NCI-H748 (cell line): Measurements from ENCODE around the gene CALD1.

Source experiments
- DNase-seq: peaks from one replicate; lab custom pipeline; 2025; ENCODE audit not compliant: unreplicated experiment; lab: John Stamatoyannopoulos, UW

The CALD1 gene

DNA sequence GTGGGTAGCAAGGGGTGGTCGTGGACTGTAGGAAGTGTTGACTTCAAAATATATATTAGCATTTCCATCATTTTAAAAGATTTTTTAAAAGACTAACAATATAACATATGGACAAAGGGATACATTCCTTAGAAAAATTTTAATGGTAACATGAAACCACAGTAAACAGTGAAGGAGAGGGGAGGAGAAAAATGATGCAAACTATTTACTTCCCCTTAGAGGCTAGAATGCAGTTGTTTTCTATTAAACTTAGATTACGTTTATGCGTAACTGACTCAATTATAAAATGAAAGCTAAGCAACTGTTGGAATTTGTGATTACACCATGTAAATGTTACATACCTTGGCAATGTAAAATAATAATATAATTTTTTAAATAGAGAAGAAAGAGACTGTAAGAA is 41.3 kb downstream of the CALD1 start:
- DNase-seq, result no peak

DNA sequence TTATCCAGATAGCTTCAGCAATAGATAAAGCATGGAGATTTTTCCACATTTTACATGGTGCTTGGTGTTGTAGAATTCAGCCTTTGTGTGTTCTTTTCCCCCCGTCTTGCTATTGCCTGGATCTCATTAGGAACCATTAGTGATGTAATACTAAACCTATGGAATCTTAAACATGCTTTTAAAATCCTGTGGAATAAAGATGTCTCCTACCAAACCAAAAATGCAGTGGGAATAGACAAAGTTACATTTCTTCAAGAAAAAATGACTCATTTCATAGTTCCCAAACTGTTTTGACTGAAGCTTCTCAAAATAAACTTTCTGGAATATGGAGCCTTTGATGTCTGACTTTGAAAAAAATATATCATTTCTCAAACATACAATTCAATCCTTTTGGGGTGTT is 44.0 kb downstream of the CALD1 start:
- no peak for DNase-seq

DNA sequence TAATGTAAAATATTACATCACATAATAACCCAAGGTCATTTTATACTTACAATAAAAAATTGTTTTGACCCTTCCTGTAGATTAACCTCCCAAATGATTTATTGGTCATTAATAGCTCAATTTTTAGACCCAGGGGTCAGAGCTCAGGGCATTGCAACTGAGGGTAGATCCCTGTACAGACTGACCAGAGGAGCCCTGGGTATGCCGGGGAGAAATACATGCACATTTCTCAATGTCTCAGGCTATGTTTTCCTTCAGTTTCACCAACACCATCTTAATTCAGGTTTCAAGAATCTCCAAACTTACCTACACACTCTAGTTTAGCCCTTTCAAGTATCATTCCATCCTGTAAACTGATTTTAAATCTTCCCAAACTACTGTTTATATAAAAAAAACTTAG is 46.2 kb downstream of the CALD1 start:
- DNase-seq, result no peak

DNA sequence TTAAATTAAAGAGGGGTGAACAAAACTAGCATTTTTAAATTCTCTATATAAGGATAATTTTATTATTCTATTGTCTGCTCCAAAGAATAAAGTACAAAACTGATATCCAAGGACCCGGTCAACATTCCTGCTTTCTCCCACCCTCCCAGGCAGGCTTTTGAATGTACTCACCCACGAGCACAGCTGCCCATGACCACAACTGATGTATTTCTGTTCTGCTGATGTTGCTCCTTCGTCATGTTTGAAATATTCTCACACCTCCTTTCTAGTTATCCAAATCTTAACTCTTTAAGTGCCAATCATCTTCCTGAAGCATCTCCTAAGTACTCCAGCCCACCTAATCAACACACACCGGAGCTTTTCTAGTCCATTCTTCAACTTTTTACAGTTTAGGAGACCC is 46.7 kb downstream of the CALD1 start:
- DNase-seq, result no peak

DNA sequence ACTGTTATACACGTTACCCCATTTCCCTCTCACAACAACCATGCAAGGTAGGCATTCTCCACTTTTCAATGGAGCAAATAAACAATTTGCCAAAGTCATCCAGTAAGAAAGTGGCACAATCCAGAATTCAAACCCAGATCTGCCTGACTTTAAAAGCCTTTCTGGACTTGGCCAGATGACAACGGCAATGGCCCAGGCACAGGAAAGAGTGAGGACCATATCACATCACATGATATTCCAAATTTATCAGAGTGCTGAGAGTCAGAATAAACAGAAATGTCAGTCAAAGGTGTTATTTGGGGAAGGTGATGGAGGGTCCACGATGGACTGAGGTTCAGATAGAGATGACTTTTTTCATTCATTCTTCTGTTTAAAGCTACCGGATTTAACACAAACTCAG is 48.0 kb downstream of the CALD1 start:
- DNase-seq, result no peak

DNA sequence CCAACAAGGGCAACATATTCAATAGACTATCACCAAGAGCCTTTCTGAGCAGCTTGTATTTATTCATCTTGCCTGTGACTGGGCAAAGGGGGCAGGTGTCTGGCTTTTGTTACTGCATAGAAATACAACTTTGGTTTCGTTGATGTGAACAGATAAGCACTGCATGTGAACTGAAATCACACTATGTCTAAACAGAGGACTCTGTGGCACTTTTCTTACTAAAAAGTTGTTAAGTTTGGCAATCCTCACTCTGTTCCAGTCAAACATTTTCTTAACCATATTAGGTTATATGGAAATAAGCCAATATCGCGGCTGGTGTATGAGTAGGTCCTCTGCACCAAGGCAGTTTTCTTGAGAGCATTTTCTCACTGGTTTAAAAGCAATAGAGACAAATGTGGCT is 48.5 kb downstream of the CALD1 start:
- no peak for DNase-seq

DNA sequence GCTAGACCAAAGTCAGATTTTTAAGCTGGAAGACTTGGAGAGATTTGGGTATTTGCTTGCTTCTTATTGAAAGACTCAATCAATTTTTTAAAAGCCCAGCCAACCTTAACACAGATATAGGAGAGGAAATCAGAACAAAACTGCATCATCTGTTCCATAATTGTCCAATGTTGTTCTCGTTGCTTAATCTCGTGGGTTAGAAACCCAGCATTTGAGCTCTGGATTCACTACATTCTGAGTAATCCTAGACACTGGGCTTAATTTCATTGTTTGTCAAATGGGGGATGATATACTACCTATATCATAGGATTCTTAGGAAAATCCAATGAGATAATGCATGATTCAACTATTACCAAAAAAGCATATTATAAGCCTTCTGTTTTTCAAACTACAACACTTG is 48.9 kb downstream of the CALD1 start:
- no peak for DNase-seq

DNA sequence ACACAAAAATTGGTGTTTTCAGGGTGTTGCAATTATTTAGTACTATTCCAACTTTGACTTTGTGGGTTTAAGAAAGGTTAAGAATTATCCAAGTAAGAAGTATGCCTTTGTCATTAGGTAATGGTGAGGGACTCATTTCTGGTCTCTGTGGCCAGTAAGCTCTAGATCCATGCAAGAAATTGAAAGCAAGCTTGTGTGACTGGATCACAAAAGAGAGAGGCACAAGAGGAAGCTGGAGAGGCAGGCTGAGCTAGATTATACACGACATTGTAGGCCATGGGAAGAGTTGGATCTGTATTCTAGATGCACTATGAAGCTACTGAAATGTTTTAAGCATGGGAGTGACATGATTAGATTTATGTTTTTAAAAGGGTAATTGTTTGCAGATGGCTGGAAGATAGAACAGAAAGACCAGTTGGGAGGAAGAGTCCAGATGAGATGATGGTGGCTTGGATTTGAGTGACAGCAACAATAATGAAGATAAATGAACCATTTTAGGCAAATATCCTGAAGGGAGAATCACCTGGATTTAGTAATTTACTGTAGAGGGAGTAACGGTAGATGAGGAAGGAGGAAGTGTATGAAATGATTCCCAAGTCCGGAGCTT is 50.0 kb downstream of the CALD1 start:
- DNase-seq, result no peak

DNA sequence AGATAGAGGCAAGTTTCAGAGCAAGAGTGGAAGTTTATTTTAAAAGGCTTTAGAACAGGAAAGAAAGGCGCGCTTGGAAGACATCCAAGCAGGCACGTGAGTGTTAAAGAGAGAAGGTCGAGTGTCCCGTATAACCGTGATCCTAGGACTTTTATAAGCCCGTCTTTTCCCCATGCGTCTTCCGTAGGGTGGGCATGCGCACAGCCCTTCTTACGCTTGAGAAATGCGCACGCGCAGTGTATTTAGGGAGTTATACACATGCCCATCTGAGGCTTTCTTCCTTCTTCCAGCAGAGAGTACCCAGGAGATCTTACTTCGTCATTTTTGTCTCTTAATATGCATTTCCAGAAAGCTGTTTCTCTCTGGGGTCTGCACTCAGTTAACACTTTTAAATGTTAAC is 52.4 kb downstream of the CALD1 start:
- DNase-seq, result no peak

DNA sequence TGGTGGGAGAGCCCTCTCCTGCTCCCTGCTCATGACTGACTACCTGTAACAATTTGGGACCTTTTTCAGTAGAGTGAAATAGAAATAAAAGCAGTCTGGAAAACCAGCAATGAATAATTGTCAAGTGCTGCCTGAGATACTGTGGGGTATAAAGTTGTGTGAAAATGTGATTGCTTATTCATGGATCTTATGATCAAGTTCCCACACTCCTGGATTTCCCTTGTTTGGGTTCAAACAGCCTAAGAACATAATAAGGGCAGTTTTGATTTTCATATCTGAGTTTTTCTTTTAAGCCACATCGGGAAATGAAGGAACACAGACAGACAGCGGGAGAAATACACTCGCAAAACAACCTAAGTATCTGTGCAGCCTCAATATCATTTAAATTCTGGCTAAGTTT is 52.9 kb downstream of the CALD1 start:
- DNase-seq, result no peak

DNA sequence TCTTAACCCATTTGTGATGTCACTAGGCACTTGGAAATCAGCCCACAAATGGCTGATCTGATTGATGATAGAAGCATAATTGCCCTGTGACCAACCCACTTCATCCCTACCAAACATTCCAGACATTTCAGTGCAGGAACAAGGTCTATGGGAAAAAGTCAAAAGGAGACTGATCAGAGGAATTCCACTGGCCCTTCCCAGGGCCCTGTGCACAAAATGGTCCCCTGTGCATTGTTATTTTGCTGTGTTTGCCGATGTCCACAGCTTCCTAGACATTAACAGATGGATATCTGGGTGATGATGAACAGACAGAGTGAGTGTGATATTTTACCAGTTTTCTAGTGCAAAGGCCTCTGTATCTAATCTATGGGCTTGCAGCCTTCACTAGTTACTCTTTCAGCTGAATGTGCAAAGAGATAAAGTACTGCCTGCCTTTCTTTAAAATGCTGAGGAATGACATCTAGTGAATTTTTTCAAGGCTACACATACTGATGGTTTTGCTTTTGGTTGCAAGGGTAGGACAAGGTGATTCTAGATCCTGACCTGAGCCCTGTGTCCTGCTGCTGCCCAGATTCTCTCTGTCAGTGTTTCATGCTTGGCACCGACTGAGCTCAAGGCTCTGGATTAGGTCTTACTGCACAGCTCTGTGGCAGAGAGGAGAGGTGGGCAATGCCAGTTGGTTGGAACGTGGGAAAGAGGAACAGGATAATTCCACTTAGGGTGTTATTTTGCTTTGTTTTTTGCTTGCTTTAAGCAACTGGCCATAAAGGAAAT is 55.4 kb downstream of the CALD1 start:
- DNase-seq, result no peak

DNA sequence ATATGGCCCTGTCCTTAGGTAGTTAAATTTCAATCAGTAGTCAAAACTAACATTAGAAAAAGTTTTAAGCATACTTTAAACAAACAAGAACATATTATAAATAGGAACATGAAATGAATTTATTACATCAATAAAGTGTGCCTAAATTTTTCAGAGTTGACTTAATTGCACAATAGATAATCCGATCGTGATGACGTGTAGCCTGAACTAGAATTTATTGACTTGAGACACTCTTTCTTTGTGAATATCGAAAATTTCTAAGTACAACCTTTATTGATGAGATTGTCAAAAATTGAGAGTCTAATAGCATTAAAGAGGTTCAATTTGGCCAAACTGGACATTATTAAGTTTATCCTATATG is 56.0 kb downstream of the CALD1 start:
- DNase-seq, result no peak

DNA sequence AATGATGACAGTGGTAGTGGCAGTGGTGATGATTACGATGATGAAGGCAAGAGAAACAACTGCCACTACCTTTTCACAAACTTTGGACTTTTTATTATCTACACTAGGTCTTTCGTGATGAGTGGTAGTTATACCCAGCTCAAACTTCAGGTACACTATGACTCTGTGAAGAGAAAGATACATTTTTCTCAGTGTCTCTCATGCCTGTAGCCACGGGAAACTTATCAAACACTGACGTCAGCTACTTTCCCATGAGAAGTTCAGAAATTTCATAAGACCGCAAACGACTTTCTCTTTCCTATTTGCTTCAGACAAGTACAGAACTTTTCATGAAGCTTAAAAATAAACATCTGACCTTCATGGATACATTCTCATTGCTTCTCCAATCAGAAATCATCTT is 57.0 kb downstream of the CALD1 start:
- no peak for DNase-seq

DNA sequence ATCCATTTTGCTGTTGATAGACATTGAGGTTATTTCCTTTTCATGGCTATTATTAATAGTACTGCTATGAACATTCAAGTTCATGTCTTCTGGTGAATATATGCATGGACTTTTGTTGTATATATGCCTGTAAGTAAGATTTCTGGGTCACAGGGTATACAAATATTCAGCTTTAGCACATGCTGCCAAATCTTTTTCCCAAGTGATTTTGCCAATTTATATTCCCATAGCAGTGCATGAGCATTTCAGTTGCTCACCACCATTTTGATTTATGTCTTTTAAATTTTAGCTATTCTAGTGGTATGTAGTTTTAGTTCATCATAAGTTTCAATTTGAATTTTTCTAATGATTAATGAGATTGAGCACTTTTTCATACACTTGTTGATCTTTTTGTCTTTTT is 59.9 kb downstream of the CALD1 start:
- DNase-seq, result no peak

DNA sequence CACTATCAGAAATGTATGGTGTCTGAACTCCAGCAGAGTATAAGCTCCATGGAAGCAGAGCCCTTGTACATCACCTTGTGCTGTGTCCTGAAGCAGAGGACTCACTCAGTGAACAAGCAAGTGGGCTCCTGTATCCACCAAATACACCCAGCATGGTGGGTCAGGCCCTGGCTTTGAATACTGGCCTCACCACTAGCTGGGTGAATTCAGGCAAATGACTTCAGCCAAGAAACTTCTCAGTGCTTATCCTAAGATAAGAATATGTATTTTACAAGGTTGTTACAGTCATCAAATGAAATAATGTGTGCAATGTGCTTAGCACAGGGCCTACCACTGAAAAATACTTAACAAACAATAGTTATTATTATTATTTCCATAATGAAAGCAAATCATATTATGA is 62.6 kb downstream of the CALD1 start:
- no peak for DNase-seq

DNA sequence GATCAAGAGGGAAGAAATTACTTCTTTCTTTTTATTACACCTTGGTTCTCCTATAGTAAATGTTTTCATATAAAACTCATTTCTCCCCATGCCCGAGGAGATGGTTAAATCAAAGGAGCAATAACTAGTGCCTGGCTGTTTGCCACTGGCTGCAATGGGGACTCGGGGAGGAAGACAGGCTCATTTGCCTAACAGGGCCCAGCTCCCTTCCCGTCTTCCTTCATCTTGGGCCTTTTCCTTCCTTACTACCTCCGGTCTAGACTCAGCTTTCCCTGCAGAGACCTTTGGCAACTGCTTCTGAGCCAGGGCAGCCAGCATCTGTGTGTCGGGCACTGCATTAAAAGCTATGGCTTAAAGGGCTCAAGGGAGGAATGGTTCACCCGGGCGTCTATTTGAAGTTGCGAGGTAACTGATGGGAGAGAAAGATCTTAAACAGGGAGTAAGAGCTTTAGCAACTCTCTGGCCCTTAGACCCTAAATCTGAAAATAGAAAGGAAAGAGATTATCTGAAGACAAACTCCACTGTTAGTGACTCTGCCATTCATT is 63.5 kb downstream of the CALD1 start:
- no peak for DNase-seq

DNA sequence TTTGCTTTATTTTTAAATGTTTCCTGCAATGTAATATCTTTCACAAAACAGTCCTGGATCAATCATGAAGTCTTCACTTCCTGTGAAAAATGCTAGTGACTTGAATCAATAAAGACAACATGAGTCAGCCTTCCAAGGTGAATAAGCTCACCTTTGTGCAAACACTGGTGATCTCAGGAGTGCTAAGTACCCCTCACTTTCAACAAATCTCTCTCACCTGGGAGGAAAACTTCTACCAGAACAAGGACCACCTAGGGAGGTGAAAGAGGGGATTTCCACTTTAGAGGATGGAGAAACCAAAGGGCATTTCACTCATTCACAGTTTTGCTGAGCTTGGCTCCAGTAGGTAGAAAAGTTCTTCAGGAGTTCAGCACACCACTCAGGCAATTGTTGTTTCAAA is 64.8 kb downstream of the CALD1 start:
- no peak for DNase-seq

DNA sequence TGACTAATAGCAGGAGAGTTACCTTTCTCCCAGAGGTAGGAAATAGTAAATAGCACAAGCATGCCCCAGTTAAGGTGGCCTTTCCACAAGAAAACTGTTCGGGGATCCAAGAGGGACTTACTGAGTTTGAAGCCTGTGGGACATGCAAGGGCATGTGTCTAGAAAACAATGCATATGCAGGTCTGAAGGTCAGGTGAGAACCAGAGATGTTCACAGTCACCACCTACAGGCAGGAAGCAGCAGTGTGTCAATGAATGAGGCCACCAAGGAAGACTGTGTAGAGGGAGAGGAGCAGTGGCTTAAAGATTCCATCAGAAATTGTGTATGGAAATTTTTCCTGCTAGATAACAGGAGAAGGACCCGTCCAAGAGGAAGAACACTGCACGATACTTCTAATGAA is 66.0 kb downstream of the CALD1 start:
- DNase-seq, result no peak

DNA sequence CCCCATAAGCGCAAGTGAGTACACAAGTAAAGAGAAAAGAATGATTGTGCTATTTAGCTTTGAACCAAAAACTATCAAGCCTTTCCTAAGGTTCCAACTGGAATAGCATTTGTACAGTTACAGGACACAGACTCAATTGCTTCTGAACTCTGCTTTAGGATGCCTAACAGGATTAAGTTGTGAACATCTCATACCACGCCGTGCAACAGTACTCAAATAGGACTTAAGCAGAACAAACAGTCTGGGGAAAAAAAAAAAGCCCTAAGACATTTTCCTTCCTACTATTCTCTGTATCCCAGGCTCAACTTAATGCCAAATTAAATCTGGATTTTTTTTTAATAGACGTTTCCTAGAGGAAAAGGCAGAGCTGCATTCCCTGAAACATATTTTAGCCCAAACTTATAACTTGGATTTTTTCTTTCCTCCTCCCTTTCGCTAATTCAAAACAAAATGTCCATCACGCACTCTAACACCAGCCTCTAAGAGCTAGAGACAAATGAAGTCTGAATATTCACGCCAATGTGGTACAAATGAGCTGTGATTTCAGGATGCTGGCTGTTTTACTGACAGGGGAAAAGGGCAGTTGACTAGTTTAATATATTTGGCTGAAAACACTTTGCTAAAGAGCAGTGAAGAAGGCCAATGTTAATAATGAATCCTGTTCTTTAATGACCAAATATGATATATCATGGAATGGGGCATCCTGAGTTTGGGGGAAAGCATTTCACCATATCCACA is 68.6 kb downstream of the CALD1 start:
- DNase-seq, result no peak

DNA sequence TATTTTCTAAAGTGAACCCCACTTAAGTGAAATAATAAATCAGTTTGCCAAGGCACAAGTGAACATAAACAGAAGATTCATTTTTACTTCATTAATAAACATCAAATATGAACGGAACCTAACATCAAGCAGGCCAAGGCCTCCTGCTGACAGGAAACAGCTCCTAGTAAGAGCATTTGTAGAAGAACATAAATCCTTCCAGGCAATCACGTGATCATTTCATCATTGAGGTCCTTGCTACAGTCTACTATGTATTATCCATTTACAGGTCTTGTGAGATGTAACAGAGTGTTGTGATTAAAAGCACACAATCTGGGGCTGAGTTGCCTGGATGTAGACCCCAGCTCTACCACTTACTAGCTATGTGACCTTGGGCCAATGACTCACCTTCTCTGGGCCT is 70.6 kb downstream of the CALD1 start:
- no peak for DNase-seq

DNA sequence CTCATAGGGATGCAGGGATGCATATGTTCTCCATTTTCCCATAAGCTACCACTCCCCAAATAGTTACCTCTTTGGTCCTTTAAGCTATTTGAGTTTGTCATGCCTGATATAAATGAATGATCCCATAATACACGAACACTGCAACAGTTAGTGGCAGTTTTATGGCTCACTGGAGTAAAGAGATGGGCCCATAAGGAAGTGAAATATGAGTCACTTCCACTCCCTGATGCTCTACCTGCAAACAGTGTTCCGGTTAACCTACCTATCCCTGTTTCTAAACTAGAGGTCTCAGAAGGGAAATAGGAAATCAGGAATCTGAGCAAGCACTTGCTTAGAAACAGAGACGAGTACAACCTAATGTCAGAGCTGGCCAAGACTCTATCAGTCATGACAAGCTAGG is 71.7 kb downstream of the CALD1 start:
- DNase-seq, result no peak

DNA sequence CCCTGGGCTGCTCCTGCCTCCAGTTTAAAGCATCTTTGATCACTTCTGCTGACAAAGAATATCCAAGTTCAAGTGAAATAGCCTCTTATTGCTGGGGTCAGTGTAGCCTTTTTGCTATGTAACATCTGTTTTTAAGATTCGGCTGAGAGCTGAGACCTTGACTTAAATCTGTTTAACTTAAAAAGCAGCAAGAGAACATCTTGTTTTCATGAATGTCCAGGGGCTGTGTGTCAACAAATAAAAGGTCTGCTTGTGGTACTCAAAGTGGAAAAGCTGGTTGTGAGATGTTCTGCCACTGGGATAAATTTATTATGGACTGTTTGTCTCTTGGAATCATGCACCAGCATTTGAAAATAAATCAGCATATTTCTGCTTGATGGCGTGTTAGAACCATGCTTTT is 73.2 kb downstream of the CALD1 start:
- no peak for DNase-seq
